Tibial nerve (tissue), 4 donors: ENCODE measurements around the gene NAT10. TPM values are rescaled to one million over a fixed set of nuclear protein-coding genes. Genes with fewer than 3 reads are reported as not detected.
A peak's percentile ranks its signal among the peaks of the same experiment; 100 is the strongest.

ENCODE experiments used
- DNase-seq, 2 donors: peaks; one replicate each; pipeline ENCODE4 v3.0.0-alpha.2; 2019; ENCODE audit warnings: low spot score in 2 of 2
- H3K27ac ChIP-seq, 4 donors: fragments of 200-600 bp; sonication (generic) in 3 of 4; one replicate each; pipeline ENCODE4 v1.5.1; 2017 to 2019; ENCODE audit warnings: mild to moderate bottlenecking in 1 of 4
- H3K27me3 ChIP-seq, 2 donors: fragments of 200-600 bp; sonication (generic) in 1 of 2; one replicate each; pipeline versions ENCODE4 v1.5.1 to v1.6.0; 2017 to 2019
- H3K36me3 ChIP-seq, 3 donors: fragments of 200-600 bp; sonication (generic); one replicate each; pipeline ENCODE4 v1.5.1; 2018 to 2019
- H3K4me1 ChIP-seq, 4 donors: fragments of 200-600 bp; sonication (generic) in 3 of 4; one replicate each; pipeline ENCODE4 v1.5.1; 2017 to 2019
- H3K4me3 ChIP-seq, 4 donors: fragments of 200-600 bp; sonication (generic) in 3 of 4; one replicate each; pipeline ENCODE4 v1.5.1; 2017 to 2019; ENCODE audit warnings: mild to moderate bottlenecking in 1 of 4, moderate library complexity in 1 of 4
- H3K9me3 ChIP-seq, 4 donors: fragments of 200-600 bp; sonication (generic) in 3 of 4; one replicate each; pipeline ENCODE4 v1.5.1; 2017 to 2019
- CTCF ChIP-seq, 5 experiments: fragments of 200-600 bp in 3 of 5; fragments of 450-650 bp in 2 of 5; sonication (generic) in 3 of 5; IDR thresholded peaks; one replicate each; pipeline ENCODE4 v1.5.1; 2016 to 2019; ENCODE audit warnings: antibody characterized with exemption in 5 of 5, mild to moderate bottlenecking in 3 of 5, moderate library complexity in 2 of 5
- EP300 ChIP-seq, 2 donors: sonication (generic); formaldehyde crosslinking; IDR thresholded peaks; one replicate each; pipeline ENCODE4 v1.6.1; 2017; ENCODE audit warnings: antibody characterized with exemption in 2 of 2, mild to moderate bottlenecking in 1 of 2
- POLR2A ChIP-seq, 2 donors: fragments of 450-650 bp; IDR thresholded peaks; one replicate each; pipeline ENCODE4 v1.6.1; 2017; ENCODE audit warnings: antibody characterized with exemption in 2 of 2, mild to moderate bottlenecking in 2 of 2, moderate library complexity in 2 of 2
- WGBS, 2 donors: methylation state at CpG; one replicate each; pipeline ENCODE4 v1.1.5; 2018; 5-methylcytosine and 5-hydroxymethylcytosine counted together
- total RNA-seq, 4 donors: library from RNA; depleted of rRNA; stranded (reverse); fragments of >200 nt; gene quantifications; one replicate each; pipeline ENCODE4 v1.1.0, GENCODE V29; 2016

The NAT10 gene
- total RNA-seq, 4 donors from 2014 or later, result 34.3 to 41.4 (median 38.7) TPM

GRCh38 chr11:34174412-34175041 is 69.1 kb downstream of the NAT10 start:
- TF ChIP-seq CTCF (IDR thresholded peaks at IDR 0.05) (peak; percentile 91 to 99 (median 96)), POLR2A (IDR thresholded peaks at IDR 0.05) (no peak), EP300 (IDR thresholded peaks at IDR 0.05) (peak in 1 of 2 donors; percentile 65)
- Histone ChIP-seq H3K27ac (peak overlapping the region in 2 of 4 donors; percentile 26 to 37), H3K27me3 (no peaks in the 10 kb centered on the region), H3K4me3 (peak overlapping the region in 2 of 4 donors; percentile 26 to 41), H3K4me1 (peaks cover 0 to 49% (median 15%) of the 10 kb centered on the region in 4 donors), H3K9me3 (no peaks in the 10 kb centered on the region), H3K36me3 (peaks cover 0 to 19% (median 0%) of the 10 kb centered on the region in 3 donors)
- peak; percentile 77 to 80 for DNase-seq
- WGBS, 2 donors, result 11 to 15% methylated on average over 29 to 32 of the region's 33 CpGs

- H3K9me3 ChIP-seq, result no peaks in the 10 kb centered on the region
- WGBS, 2 donors, result 91 to 94% methylated on average over 7 of the region's 7 CpGs
- no peaks in the 10 kb centered on the region for H3K27me3 ChIP-seq
- H3K27ac ChIP-seq, result no peak overlapping the region
- DNase-seq, result no peak
- no peak overlapping the region for H3K4me3 ChIP-seq
- peaks cover 0 to 56% (median 19%) of the 10 kb centered on the region in 4 donors for H3K4me1 ChIP-seq
- H3K36me3 ChIP-seq, result peaks cover 0 to 11% (median 0%) of the 10 kb centered on the region in 3 donors
- TF ChIP-seq CTCF (IDR thresholded peaks at IDR 0.05), result no peak
- no peak for TF ChIP-seq POLR2A (IDR thresholded peaks at IDR 0.05)
- no peak for TF ChIP-seq EP300 (IDR thresholded peaks at IDR 0.05)
Observed at GRCh38 chr11:34175284-34176019, 70.0 kb downstream of the NAT10 start.

GRCh38 chr11:34176751-34177209 is 71.4 kb downstream of the NAT10 start:
- no peak for TF ChIP-seq POLR2A (IDR thresholded peaks at IDR 0.05)
- no peak for TF ChIP-seq EP300 (IDR thresholded peaks at IDR 0.05)
- TF ChIP-seq CTCF (IDR thresholded peaks at IDR 0.05), result no peak
- WGBS, 2 donors, result 33 to 37% methylated on average over 2 of the region's 2 CpGs
- Histone ChIP-seq H3K9me3 (no peaks in the 10 kb centered on the region), H3K36me3 (peaks cover 0 to 1% (median 0%) of the 10 kb centered on the region in 3 donors), H3K27me3 (no peaks in the 10 kb centered on the region), H3K27ac (no peak overlapping the region), H3K4me1 (peaks cover 0 to 70% (median 26%) of the 10 kb centered on the region in 4 donors), H3K4me3 (no peak overlapping the region)
- DNase-seq, result no peak

- WGBS, 2 donors, result 60 to 63% methylated on average over 10 of the region's 10 CpGs
- TF ChIP-seq EP300 (IDR thresholded peaks at IDR 0.05), result no peak
- no peak for TF ChIP-seq POLR2A (IDR thresholded peaks at IDR 0.05)
- no peak for TF ChIP-seq CTCF (IDR thresholded peaks at IDR 0.05)
- H3K9me3 ChIP-seq, result no peaks in the 10 kb centered on the region
- no peaks in the 10 kb centered on the region for H3K27me3 ChIP-seq
- no peak overlapping the region for H3K27ac ChIP-seq
- peaks cover 0 to 76% (median 26%) of the 10 kb centered on the region in 4 donors for H3K4me1 ChIP-seq
- no peaks in the 10 kb centered on the region for H3K36me3 ChIP-seq
- no peak for DNase-seq
- H3K4me3 ChIP-seq, result no peak overlapping the region
Observed at GRCh38 chr11:34178209-34178821, 72.9 kb downstream of the NAT10 start.
